ENCODE measurements around the gene P2RY13. TPM values are rescaled to one million over a fixed set of nuclear protein-coding genes. Genes with fewer than 3 reads are reported as not detected.
A peak's percentile ranks its signal among the peaks of the same experiment; 100 is the strongest.

The P2RY13 gene
- total RNA-seq, 1 donor from 2014 or later: not detected

- no peak overlapping the region for H3K4me3 Mint-ChIP-seq
Measured at GRCh38 chr3:151346292-151346691, 16.9 kb upstream of the P2RY13 start.

GRCh38 chr3:151345859-151346258 is 16.5 kb upstream of the P2RY13 start:
- no peaks in the 10 kb centered on the region for H3K36me3 Mint-ChIP-seq (ENCODE audit: low read depth)
- intact Hi-C loops (cut with micrococcal nuclease): no loop called here
- H3K27me3 Mint-ChIP-seq (ENCODE audit: insufficient read depth): peaks cover 41% of the 10 kb centered on the region
- H3K4me3 Mint-ChIP-seq: no peak overlapping the region
- H3K27ac Mint-ChIP-seq: no peak overlapping the region
- peaks cover 17% of the 10 kb centered on the region for H3K4me1 Mint-ChIP-seq (ENCODE audit: low read depth)
- no peaks in the 10 kb centered on the region for H3K9me3 Mint-ChIP-seq
- DNase-seq (ENCODE audit: low spot score): no peak

More at GRCh38 chr3:151346292-151346691, 16.9 kb upstream of the P2RY13 start:
- intact Hi-C loops (cut with micrococcal nuclease): no loop called here
- Mint-ChIP-seq H3K36me3 (ENCODE audit: low read depth) (no peaks in the 10 kb centered on the region), H3K27me3 (ENCODE audit: insufficient read depth) (peaks cover 42% of the 10 kb centered on the region), H3K27ac (no peak overlapping the region), H3K4me1 (ENCODE audit: low read depth) (peaks cover 21% of the 10 kb centered on the region), H3K9me3 (no peaks in the 10 kb centered on the region)
- no peak for DNase-seq (ENCODE audit: low spot score)

GRCh38 chr3:151331696-151332095 is 2.3 kb upstream of the P2RY13 start:
- DNase-seq (ENCODE audit: low spot score): no peak
- Mint-ChIP-seq H3K27ac (no peak overlapping the region), H3K36me3 (ENCODE audit: low read depth) (no peaks in the 10 kb centered on the region), H3K9me3 (no peaks in the 10 kb centered on the region), H3K4me1 (ENCODE audit: low read depth) (peaks cover 8% of the 10 kb centered on the region), H3K4me3 (no peak overlapping the region), H3K27me3 (ENCODE audit: insufficient read depth) (peaks cover 18% of the 10 kb centered on the region)
- intact Hi-C loops (cut with micrococcal nuclease): loop anchor here (2.0 kb wide), 1 partner anchor 15 kb away; the partner anchor contains the start of gene GPR87

GRCh38 chr3:151330899-151331298 is 1.6 kb upstream of the P2RY13 start:
- intact Hi-C loops (cut with micrococcal nuclease): loop anchor here (2.0 kb wide), 1 partner anchor 14 kb away; the partner anchor contains the start of gene GPR87
- Mint-ChIP-seq H3K4me3 (no peak overlapping the region), H3K9me3 (no peaks in the 10 kb centered on the region), H3K4me1 (ENCODE audit: low read depth) (peaks cover 8% of the 10 kb centered on the region), H3K36me3 (ENCODE audit: low read depth) (no peaks in the 10 kb centered on the region), H3K27ac (no peak overlapping the region), H3K27me3 (ENCODE audit: insufficient read depth) (peaks cover 14% of the 10 kb centered on the region)
- no peak for DNase-seq (ENCODE audit: low spot score)

GRCh38 chr3:151330379-151330778 is 1.0 kb upstream of the P2RY13 start:
- intact Hi-C loops (cut with micrococcal nuclease): loop anchor here (2.0 kb wide), 1 partner anchor 14 kb away; the partner anchor contains the start of gene GPR87
- Mint-ChIP-seq H3K27me3 (ENCODE audit: insufficient read depth) (peaks cover 13% of the 10 kb centered on the region), H3K27ac (no peak overlapping the region), H3K36me3 (ENCODE audit: low read depth) (no peaks in the 10 kb centered on the region), H3K4me1 (ENCODE audit: low read depth) (peaks cover 8% of the 10 kb centered on the region), H3K4me3 (no peak overlapping the region), H3K9me3 (no peaks in the 10 kb centered on the region)
- no peak for DNase-seq (ENCODE audit: low spot score)

- intact Hi-C loops (cut with micrococcal nuclease): no loop called here
- no peak overlapping the region for H3K27ac Mint-ChIP-seq
- H3K4me3 Mint-ChIP-seq: peak overlapping the region; percentile 8
Measured at GRCh38 chr3:151328298-151328995, 902 bp downstream of the P2RY13 start.

GRCh38 chr3:151327571-151328198 is 1.7 kb downstream of the P2RY13 start:
- H3K9me3 Mint-ChIP-seq: peaks cover under 1% of the 10 kb centered on the region
- no peak overlapping the region for H3K4me3 Mint-ChIP-seq
- H3K4me1 Mint-ChIP-seq (ENCODE audit: low read depth): peaks cover 8% of the 10 kb centered on the region
- H3K27ac Mint-ChIP-seq: no peak overlapping the region
- DNase-seq (ENCODE audit: low spot score): no peak
- peaks cover under 1% of the 10 kb centered on the region for H3K36me3 Mint-ChIP-seq (ENCODE audit: low read depth)
- intact Hi-C loops (cut with micrococcal nuclease): loop anchor here (1.0 kb wide), 3 partner anchors 37 to 159 kb away; no protein-coding TSS in a partner anchor
- H3K27me3 Mint-ChIP-seq (ENCODE audit: insufficient read depth): peaks cover 12% of the 10 kb centered on the region

More at GRCh38 chr3:151328298-151328995, 902 bp downstream of the P2RY13 start:
- Mint-ChIP-seq H3K9me3 (no peaks in the 10 kb centered on the region), H3K4me1 (ENCODE audit: low read depth) (peaks cover 8% of the 10 kb centered on the region), H3K27me3 (ENCODE audit: insufficient read depth) (peaks cover 12% of the 10 kb centered on the region), H3K36me3 (ENCODE audit: low read depth) (no peaks in the 10 kb centered on the region)
- DNase-seq (ENCODE audit: low spot score): no peak

- peaks cover 11% of the 10 kb centered on the region for H3K4me1 Mint-ChIP-seq (ENCODE audit: low read depth)
- DNase-seq (ENCODE audit: low spot score): no peak
- H3K4me3 Mint-ChIP-seq: no peak overlapping the region
- peaks cover 14% of the 10 kb centered on the region for H3K27me3 Mint-ChIP-seq (ENCODE audit: insufficient read depth)
- peak overlapping the region; percentile 61 for H3K27ac Mint-ChIP-seq
- H3K9me3 Mint-ChIP-seq: peaks cover 4% of the 10 kb centered on the region
- H3K36me3 Mint-ChIP-seq (ENCODE audit: low read depth): peaks cover 3% of the 10 kb centered on the region
- intact Hi-C loops (cut with micrococcal nuclease): no loop called here
Measured at GRCh38 chr3:151322511-151322910, 6.8 kb downstream of the P2RY13 start.

GRCh38 chr3:151321526-151321925 is 7.8 kb downstream of the P2RY13 start:
- no peak for DNase-seq (ENCODE audit: low spot score)
- peaks cover 4% of the 10 kb centered on the region for H3K9me3 Mint-ChIP-seq
- H3K4me3 Mint-ChIP-seq: no peak overlapping the region
- H3K27me3 Mint-ChIP-seq (ENCODE audit: insufficient read depth): peaks cover 8% of the 10 kb centered on the region
- intact Hi-C loops (cut with micrococcal nuclease): loop anchor here (2.0 kb wide), 1 partner anchor 17 kb away; no protein-coding TSS in a partner anchor
- no peak overlapping the region for H3K27ac Mint-ChIP-seq
- peaks cover 3% of the 10 kb centered on the region for H3K36me3 Mint-ChIP-seq (ENCODE audit: low read depth)
- H3K4me1 Mint-ChIP-seq (ENCODE audit: low read depth): peaks cover 15% of the 10 kb centered on the region

GRCh38 chr3:151320131-151320530 is 9.2 kb downstream of the P2RY13 start:
- Mint-ChIP-seq H3K27ac (peak overlapping the region; percentile 35), H3K9me3 (peaks cover 4% of the 10 kb centered on the region), H3K27me3 (ENCODE audit: insufficient read depth) (peaks cover 5% of the 10 kb centered on the region), H3K36me3 (ENCODE audit: low read depth) (peaks cover 3% of the 10 kb centered on the region), H3K4me1 (ENCODE audit: low read depth) (peaks cover 26% of the 10 kb centered on the region), H3K4me3 (no peak overlapping the region)
- intact Hi-C loops (cut with micrococcal nuclease): loop anchor here (2.0 kb wide), 1 partner anchor 15 kb away; no protein-coding TSS in a partner anchor
- no peak for DNase-seq (ENCODE audit: low spot score)

- Mint-ChIP-seq H3K4me3 (no peak overlapping the region), H3K9me3 (peaks cover 4% of the 10 kb centered on the region), H3K27me3 (ENCODE audit: insufficient read depth) (peaks cover 5% of the 10 kb centered on the region), H3K36me3 (ENCODE audit: low read depth) (peaks cover 3% of the 10 kb centered on the region), H3K27ac (no peak overlapping the region), H3K4me1 (ENCODE audit: low read depth) (peaks cover 29% of the 10 kb centered on the region)
- DNase-seq (ENCODE audit: low spot score): no peak
- intact Hi-C loops (cut with micrococcal nuclease): loop anchor here (2.0 kb wide), 1 partner anchor 15 kb away; no protein-coding TSS in a partner anchor
Measured at GRCh38 chr3:151319628-151320027, 9.7 kb downstream of the P2RY13 start.

- Mint-ChIP-seq H3K9me3 (peaks cover 4% of the 10 kb centered on the region), H3K4me1 (ENCODE audit: low read depth) (peaks cover 29% of the 10 kb centered on the region), H3K36me3 (ENCODE audit: low read depth) (peaks cover 3% of the 10 kb centered on the region), H3K4me3 (no peak overlapping the region), H3K27me3 (ENCODE audit: insufficient read depth) (peaks cover 3% of the 10 kb centered on the region), H3K27ac (no peak overlapping the region)
- intact Hi-C loops (cut with micrococcal nuclease): no loop called here
- no peak for DNase-seq (ENCODE audit: low spot score)
Measured at GRCh38 chr3:151318991-151319390, 10.4 kb downstream of the P2RY13 start.

GRCh38 chr3:151318313-151318712 is 11.0 kb downstream of the P2RY13 start:
- intact Hi-C loops (cut with micrococcal nuclease): no loop called here
- DNase-seq (ENCODE audit: low spot score): no peak
- no peak overlapping the region for H3K4me3 Mint-ChIP-seq
- peaks cover 29% of the 10 kb centered on the region for H3K4me1 Mint-ChIP-seq (ENCODE audit: low read depth)
- H3K36me3 Mint-ChIP-seq (ENCODE audit: low read depth): peaks cover 3% of the 10 kb centered on the region
- H3K27me3 Mint-ChIP-seq (ENCODE audit: insufficient read depth): peaks cover 3% of the 10 kb centered on the region
- H3K27ac Mint-ChIP-seq: no peak overlapping the region
- peaks cover 4% of the 10 kb centered on the region for H3K9me3 Mint-ChIP-seq
